Glutamatergic neuron (in vitro differentiated cells): ENCODE measurements around the gene ADA. TPM values are rescaled to one million over a fixed set of nuclear protein-coding genes. Genes with fewer than 3 reads are reported as not detected.

Experiments used
- DNase-seq: peaks from one replicate; pipeline ENCODE4 v3.0.0; 2022
- H3K27ac Mint-ChIP-seq: one replicate; pipeline ENCODE4 v1.8.0; 2020; ENCODE audit warnings: mild to moderate bottlenecking, mixed read lengths, inconsistent platforms; ENCODE audit not compliant: unreplicated experiment
- H3K27me3 Mint-ChIP-seq: one replicate; pipeline ENCODE4 v1.8.0; 2020; ENCODE audit warnings: mild to moderate bottlenecking, moderate library complexity, mixed read lengths, inconsistent platforms; ENCODE audit not compliant: unreplicated experiment
- H3K36me3 Mint-ChIP-seq: one replicate; pipeline ENCODE4 v1.8.0; 2020; ENCODE audit warnings: mild to moderate bottlenecking, mixed read lengths, inconsistent platforms; ENCODE audit not compliant: unreplicated experiment
- H3K4me1 Mint-ChIP-seq: one replicate; pipeline ENCODE4 v1.8.0; 2020; ENCODE audit warnings: mild to moderate bottlenecking, low read depth, mixed read lengths, inconsistent platforms; ENCODE audit not compliant: unreplicated experiment
- H3K4me3 Mint-ChIP-seq: one replicate; pipeline ENCODE4 v1.8.0; 2020; ENCODE audit warnings: mild to moderate bottlenecking, mixed read lengths, inconsistent platforms; ENCODE audit not compliant: unreplicated experiment
- H3K9me3 Mint-ChIP-seq: one replicate; pipeline ENCODE4 v1.8.0; 2020; ENCODE audit warnings: mild to moderate bottlenecking, moderate library complexity, mixed read lengths, inconsistent platforms; ENCODE audit not compliant: unreplicated experiment
- total RNA-seq: library from RNA; stranded (reverse); fragmentation: NEBNext Ultra II Directional; extraction: Animal tissue kit (Norgen Biotek cat#: 25700); gene quantifications from one replicate; pipeline ENCODE4 v1.2.1, GENCODE V29; 2021; ENCODE audit not compliant: unreplicated experiment
- TF ChIP-seq, protein P1 (sequence below): fragments of 200-600 bp; sonication (generic); IDR thresholded peaks from one replicate; pipeline ENCODE4 v1.5.0; 2021; ENCODE audit not compliant: partially characterized antibody, unreplicated experiment

Gene ADA
- total RNA-seq, 1 donor from 2014 or later, result 3.1 TPM

DNA sequence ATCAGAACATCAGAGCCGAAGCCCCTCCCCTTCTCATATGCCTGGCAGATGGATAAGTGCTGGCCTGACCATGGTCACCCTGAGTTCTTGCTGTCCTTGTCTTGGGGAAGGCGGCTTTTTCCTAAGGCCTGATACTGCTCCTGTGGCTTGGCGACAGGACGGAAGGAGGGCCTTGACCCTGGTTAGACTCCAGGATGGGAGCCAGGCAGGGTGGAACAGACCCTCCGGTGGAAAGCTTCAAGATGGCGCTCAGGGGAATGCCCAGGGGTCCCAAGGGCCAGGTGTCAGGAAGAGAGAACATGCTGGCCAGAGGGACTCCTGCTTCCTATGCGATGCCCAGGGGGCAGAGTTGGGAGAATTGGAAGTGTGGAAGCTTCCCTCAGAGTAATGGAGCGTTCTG lies 29.6 kb downstream of the ADA start:
- no peak overlapping the region for H3K4me3 Mint-ChIP-seq
- peaks cover 9% of the 10 kb centered on the region for H3K4me1 Mint-ChIP-seq
- H3K9me3 Mint-ChIP-seq, result peaks cover 5% of the 10 kb centered on the region
- no peak overlapping the region for H3K27ac Mint-ChIP-seq
- DNase-seq, result no peak
- TF ChIP-seq, protein P1, sequence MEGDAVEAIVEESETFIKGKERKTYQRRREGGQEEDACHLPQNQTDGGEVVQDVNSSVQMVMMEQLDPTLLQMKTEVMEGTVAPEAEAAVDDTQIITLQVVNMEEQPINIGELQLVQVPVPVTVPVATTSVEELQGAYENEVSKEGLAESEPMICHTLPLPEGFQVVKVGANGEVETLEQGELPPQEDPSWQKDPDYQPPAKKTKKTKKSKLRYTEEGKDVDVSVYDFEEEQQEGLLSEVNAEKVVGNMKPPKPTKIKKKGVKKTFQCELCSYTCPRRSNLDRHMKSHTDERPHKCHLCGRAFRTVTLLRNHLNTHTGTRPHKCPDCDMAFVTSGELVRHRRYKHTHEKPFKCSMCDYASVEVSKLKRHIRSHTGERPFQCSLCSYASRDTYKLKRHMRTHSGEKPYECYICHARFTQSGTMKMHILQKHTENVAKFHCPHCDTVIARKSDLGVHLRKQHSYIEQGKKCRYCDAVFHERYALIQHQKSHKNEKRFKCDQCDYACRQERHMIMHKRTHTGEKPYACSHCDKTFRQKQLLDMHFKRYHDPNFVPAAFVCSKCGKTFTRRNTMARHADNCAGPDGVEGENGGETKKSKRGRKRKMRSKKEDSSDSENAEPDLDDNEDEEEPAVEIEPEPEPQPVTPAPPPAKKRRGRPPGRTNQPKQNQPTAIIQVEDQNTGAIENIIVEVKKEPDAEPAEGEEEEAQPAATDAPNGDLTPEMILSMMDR, result no peak
- H3K27me3 Mint-ChIP-seq, result peaks cover 6% of the 10 kb centered on the region
- H3K36me3 Mint-ChIP-seq, result peaks cover 15% of the 10 kb centered on the region

DNA sequence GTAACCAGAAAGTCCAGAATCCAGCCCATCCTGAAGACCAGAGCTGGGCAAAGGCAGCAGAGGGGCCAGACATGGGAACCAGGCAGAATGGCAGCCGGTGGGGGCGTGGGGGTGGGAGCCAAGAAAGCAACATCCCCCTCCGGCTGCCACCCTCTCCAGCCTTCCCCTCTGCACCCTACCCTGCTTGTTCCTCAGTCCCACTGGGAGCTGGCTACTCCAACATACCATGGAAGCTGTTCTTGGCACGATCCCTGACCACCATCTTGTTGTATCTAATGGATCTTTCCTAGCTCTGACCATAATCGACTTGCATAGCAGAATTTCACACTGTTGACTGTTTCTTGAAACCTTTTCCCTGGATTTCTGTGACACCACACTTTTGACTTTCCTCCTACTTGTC lies 30.2 kb downstream of the ADA start:
- Mint-ChIP-seq H3K36me3 (peaks cover 15% of the 10 kb centered on the region), H3K4me1 (peaks cover 9% of the 10 kb centered on the region), H3K9me3 (peaks cover 2% of the 10 kb centered on the region), H3K27ac (no peak overlapping the region), H3K27me3 (peaks cover 6% of the 10 kb centered on the region), H3K4me3 (no peak overlapping the region)
- DNase-seq, result no peak
- TF ChIP-seq, protein P1, result no peak

DNA sequence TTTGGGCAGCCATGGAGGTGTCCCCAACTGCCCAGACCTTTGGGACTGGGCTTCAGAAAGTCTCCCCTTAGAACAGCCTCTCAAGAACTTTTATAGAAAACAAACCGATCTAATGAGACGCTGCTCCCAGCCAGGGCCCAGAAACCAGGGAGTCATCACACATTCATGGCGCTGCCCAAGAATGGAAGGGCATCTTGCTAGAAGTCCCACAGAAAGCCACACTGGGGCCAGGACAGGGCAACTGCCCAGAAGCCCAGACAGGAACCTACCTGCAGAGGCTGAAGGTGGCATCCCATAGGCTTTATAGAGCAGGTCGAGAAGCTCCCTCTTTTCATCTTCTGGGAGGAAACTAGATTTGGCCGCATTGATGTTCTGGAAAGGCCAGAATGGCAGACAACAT lies 31.5 kb downstream of the ADA start:
- Mint-ChIP-seq H3K9me3 (peaks cover 3% of the 10 kb centered on the region), H3K27ac (no peak overlapping the region), H3K4me3 (no peak overlapping the region), H3K27me3 (peaks cover 5% of the 10 kb centered on the region), H3K4me1 (peaks cover 12% of the 10 kb centered on the region), H3K36me3 (peaks cover 15% of the 10 kb centered on the region)
- TF ChIP-seq, protein P1, result no peak
- DNase-seq, result no peak

DNA sequence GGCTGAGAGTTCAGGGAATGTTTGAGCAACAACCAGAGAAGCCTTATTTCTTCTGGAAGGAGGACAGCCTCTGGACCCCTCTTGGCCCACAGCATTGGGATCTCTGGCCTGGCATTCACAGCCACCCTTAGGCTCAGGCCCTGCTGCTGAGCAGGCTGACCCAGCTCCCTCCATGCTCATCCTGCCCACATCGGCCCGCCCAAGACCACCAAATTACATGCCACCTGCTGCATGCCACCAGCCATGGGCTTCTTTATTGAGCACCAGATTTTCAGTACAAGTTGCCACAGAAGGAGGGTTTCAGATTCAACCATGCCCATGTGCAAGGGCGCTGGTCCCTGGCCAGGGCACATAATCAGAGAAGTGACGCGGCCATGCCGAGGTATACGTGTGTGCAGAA lies 32.2 kb downstream of the ADA start:
- TF ChIP-seq, protein P1, result no peak
- no peak overlapping the region for H3K27ac Mint-ChIP-seq

DNA sequence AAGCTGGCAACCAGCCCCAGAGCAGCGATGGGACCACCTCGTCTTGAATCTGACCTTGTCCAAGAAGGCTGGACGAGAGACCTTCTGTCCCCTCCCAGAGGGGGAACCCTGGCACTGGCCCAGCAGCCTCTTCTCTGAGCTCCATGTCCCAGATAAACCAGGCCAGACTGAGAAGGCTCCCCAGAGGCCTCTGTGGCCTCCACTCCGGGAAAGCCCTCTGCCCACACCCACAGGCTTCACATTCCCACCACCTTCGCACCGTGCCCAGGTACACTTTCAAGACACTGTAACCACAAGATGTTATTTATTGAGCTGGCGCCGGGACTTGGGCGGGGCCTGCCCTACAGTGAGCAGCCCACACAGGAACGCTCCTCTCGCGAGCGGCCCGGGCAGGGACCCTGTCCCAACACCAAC lies 33.2 kb downstream of the ADA start:
- DNase-seq, result no peak
- Mint-ChIP-seq H3K27ac (peak overlapping the region; percentile 43), H3K27me3 (peaks cover 6% of the 10 kb centered on the region), H3K9me3 (peaks cover 3% of the 10 kb centered on the region), H3K36me3 (peaks cover 15% of the 10 kb centered on the region), H3K4me3 (no peak overlapping the region), H3K4me1 (peaks cover 14% of the 10 kb centered on the region)
- TF ChIP-seq, protein P1, result no peak

More for the DNA sequence above, 32.2 kb downstream of the ADA start:
- peaks cover 15% of the 10 kb centered on the region for H3K36me3 Mint-ChIP-seq
- H3K9me3 Mint-ChIP-seq, result peaks cover 3% of the 10 kb centered on the region
- H3K4me3 Mint-ChIP-seq, result no peak overlapping the region
- H3K4me1 Mint-ChIP-seq, result peaks cover 14% of the 10 kb centered on the region
- no peak for DNase-seq
- H3K27me3 Mint-ChIP-seq, result peaks cover 6% of the 10 kb centered on the region
